ENCODE measurements around the gene DNAJA1.

GRCh38 chr9:33044677-33045282, 19.7 kb downstream of the DNAJA1 start:
- TF ChIP-seq CTCF (conservative IDR thresholded peaks at IDR 0.05; ENCODE audit: low read length) (no peak), EZH2phosphoT487 (IDR thresholded peaks at IDR 0.05; ENCODE audit: borderline replicate concordance) (no peak)

All from Loucy (cell line).